Measurements from ENCODE around the gene MED27. TPM values are rescaled to one million over a fixed set of nuclear protein-coding genes. Genes with fewer than 3 reads are reported as not detected.

MED27 gene
- total RNA-seq, 2 donors from 2014 or later, result 28.3 to 31.8 TPM

DNA sequence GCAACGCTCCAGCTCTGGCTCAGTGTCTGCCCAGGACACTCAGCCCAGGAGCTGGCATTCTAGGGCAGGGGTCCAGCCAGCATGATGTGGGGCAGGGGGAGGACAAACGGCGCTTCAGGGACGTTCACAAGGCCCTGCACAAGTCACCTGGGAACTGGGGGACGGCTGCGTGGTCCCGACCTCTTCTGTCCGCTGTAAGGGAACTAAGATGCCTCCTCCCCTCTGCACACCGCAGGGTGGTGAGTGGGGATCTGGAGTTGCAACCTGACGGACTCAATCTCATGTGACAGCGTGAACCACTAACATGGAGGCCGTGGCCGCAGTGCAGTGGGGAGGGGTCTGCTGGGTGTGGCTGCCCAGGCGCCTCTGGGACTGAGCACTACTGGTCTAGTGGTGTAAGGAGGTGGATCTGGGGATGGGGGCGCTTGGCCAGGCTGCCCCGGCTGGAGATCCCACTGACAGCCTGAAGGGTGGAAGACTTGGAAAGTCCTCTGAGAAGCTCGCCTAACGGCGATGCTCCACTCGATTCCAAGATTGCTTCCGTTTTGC lies 251.8 kb downstream of the MED27 start:
- DNase-seq (ENCODE audit: low spot score in 2 of 2), result no peak
- Mint-ChIP-seq H3K9me3 (no peaks in the 10 kb centered on the region), H3K36me3 (no peaks in the 10 kb centered on the region), H3K27ac (no peak overlapping the region)
- ATAC-seq, result no peak

DNA sequence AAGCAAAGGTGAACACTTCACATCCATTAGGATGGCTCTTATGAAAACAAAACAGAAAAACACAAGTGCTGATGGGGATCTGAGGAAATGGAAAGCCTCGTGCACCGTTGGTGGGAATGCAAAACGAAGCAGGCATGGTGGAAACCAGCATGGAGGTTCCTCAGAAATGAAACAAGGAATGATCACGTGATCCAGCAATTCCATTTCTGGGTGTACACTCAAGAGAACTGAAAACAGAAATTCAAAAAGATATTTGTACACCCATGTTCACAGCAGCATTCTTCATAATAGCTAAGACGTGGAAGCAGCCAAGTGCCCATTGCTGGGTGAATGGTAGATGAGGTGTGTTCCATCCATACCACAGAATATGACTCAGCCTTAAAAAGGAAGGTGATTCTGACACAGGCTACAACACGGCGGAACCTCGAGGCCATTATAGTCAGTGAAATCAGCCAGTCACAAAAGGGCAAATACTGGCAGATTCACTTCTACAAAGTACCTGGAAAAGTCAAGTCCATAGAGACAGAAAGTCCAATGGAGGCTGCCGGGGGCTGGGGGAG lies 252.6 kb downstream of the MED27 start:
- Mint-ChIP-seq H3K36me3 (no peaks in the 10 kb centered on the region), H3K27ac (no peak overlapping the region), H3K9me3 (no peaks in the 10 kb centered on the region)
- no peak for ATAC-seq
- DNase-seq (ENCODE audit: low spot score in 2 of 2), result no peak

DNA sequence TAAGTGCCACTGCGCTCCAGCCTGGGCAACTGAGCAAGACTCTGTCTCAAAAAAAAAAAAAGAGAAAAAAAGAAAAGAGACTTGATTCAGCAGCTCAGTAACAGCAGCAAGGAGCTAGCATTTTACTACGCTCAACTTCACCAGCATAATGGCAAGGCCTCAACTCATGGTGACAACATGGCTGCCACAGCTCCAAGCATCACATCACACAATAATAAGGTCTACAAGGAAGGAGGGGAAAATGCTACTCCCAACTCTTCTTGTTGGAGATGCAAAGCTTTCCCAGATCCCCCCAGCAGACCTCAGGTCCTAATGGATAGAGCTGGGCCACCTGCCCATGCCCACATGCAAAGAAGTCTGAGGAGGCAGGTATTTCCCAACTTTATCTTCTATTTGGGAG lies 253.6 kb downstream of the MED27 start:
- H3K36me3 Mint-ChIP-seq, result no peaks in the 10 kb centered on the region
- ATAC-seq, result no peak
- H3K9me3 Mint-ChIP-seq, result no peaks in the 10 kb centered on the region
- no peak for DNase-seq (ENCODE audit: low spot score in 2 of 2)
- no peak overlapping the region for H3K27ac Mint-ChIP-seq

- Mint-ChIP-seq H3K9me3 (no peaks in the 10 kb centered on the region), H3K36me3 (no peaks in the 10 kb centered on the region), H3K27ac (no peak overlapping the region)
- ATAC-seq (no peak), DNase-seq (ENCODE audit: low spot score in 2 of 2) (no peak)
Measured at GRCh38 chr9:131824953-131825495, 254.6 kb downstream of the MED27 start.

- Mint-ChIP-seq H3K27ac (no peak overlapping the region), H3K36me3 (no peaks in the 10 kb centered on the region), H3K9me3 (no peaks in the 10 kb centered on the region)
- DNase-seq (ENCODE audit: low spot score in 2 of 2), result no peak
- no peak for ATAC-seq
Measured at GRCh38 chr9:131824155-131824594, 255.5 kb downstream of the MED27 start.

DNA sequence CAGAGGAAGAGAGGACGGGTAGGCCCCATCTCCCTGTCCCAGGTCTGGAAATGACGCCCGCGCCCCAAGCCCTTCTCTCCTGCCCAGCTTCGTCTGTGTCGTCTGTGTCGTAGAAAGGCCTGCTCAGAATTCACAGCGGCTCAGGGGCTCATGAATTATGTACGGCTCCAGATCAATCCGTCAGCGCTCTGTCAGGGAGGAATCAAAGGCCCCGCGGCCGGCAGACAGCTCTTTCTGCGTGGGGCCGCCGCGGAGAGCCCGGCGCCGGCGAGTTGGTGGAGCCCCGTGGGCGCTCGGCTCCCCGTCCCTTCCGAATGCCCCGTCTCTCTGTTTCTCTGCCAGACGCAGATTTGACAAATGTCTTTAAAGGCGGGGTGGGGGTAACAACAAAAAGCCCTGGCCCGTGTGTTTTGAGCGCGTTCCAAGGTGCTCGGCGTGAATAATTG lies 255.9 kb downstream of the MED27 start:
- ATAC-seq (no peak), DNase-seq (ENCODE audit: low spot score in 2 of 2) (no peak)

GRCh38 chr9:131818089-131818488 lies 261.6 kb downstream of the MED27 start:
- DNase-seq (ENCODE audit: low spot score in 2 of 2) (no peak), ATAC-seq (no peak)
- H3K9me3 Mint-ChIP-seq, result no peaks in the 10 kb centered on the region
- H3K36me3 Mint-ChIP-seq, result no peaks in the 10 kb centered on the region
- H3K27ac Mint-ChIP-seq, result no peak overlapping the region

More for the DNA sequence above, 255.9 kb downstream of the MED27 start:
- H3K27ac Mint-ChIP-seq, result no peak overlapping the region
- no peaks in the 10 kb centered on the region for H3K36me3 Mint-ChIP-seq
- H3K9me3 Mint-ChIP-seq, result no peaks in the 10 kb centered on the region

GRCh38 chr9:131817627-131818026 lies 262.0 kb downstream of the MED27 start:
- H3K9me3 Mint-ChIP-seq, result no peaks in the 10 kb centered on the region
- H3K36me3 Mint-ChIP-seq, result no peaks in the 10 kb centered on the region
- no peak for DNase-seq (ENCODE audit: low spot score in 2 of 2)
- no peak for ATAC-seq
- no peak overlapping the region for H3K27ac Mint-ChIP-seq

GRCh38 chr9:131817073-131817472 lies 262.6 kb downstream of the MED27 start:
- Mint-ChIP-seq H3K9me3 (no peaks in the 10 kb centered on the region), H3K36me3 (no peaks in the 10 kb centered on the region), H3K27ac (no peak overlapping the region)
- no peak for ATAC-seq
- DNase-seq (ENCODE audit: low spot score in 2 of 2), result no peak

- ATAC-seq, result no peak
- Mint-ChIP-seq H3K36me3 (no peaks in the 10 kb centered on the region), H3K27ac (no peak overlapping the region), H3K9me3 (no peaks in the 10 kb centered on the region)
- DNase-seq (ENCODE audit: low spot score in 2 of 2), result no peak
Measured at GRCh38 chr9:131815970-131816873, 263.4 kb downstream of the MED27 start.

GRCh38 chr9:131814707-131815106 lies 265.0 kb downstream of the MED27 start:
- Mint-ChIP-seq H3K9me3 (no peaks in the 10 kb centered on the region), H3K27ac (no peak overlapping the region), H3K36me3 (no peaks in the 10 kb centered on the region)
- no peak for ATAC-seq
- DNase-seq (ENCODE audit: low spot score in 2 of 2), result no peak

- no peaks in the 10 kb centered on the region for H3K36me3 Mint-ChIP-seq
- ATAC-seq (no peak), DNase-seq (ENCODE audit: low spot score in 2 of 2) (no peak)
- no peak overlapping the region for H3K27ac Mint-ChIP-seq
- H3K9me3 Mint-ChIP-seq, result no peaks in the 10 kb centered on the region
Measured at GRCh38 chr9:131813116-131813515, 266.6 kb downstream of the MED27 start.

DNA sequence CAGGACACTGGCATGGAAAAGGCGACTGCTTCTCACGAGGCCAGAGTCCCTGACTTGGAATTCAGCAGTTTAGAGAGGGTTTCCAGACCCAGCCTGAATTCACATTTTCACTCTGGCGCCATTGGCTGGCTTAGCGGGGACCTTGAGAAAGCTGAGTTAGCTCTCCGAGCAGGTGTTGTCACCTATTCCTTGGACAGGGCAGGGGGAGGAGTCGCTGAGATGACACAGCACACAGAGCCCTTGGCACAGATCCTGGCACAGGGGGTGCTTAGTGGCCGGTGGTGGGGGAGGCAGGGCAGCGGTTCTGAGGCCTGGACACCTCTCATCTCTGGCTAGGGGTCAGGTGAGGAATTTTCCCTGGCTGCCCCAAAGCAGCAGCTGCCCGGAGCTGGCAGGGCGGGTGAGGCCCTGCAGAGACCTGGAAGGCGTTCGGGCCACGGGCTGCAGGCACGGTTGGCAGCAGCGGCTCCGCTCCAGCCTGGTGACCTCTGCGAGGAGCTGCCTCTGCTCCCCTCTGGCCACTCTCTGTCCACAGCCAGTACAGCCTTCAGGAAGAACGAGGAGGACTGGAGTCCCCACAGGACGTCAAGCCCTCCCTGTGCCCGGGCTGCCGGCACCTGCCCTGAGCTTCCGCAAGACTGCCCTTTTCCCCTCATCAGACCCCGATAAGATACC lies 267.4 kb downstream of the MED27 start:
- no peak for DNase-seq (ENCODE audit: low spot score in 2 of 2)
- no peak overlapping the region for H3K27ac Mint-ChIP-seq
- ATAC-seq, result no peak
- H3K36me3 Mint-ChIP-seq, result no peaks in the 10 kb centered on the region
- no peaks in the 10 kb centered on the region for H3K9me3 Mint-ChIP-seq

GRCh38 chr9:131811405-131811804 lies 268.3 kb downstream of the MED27 start:
- Mint-ChIP-seq H3K27ac (no peak overlapping the region), H3K9me3 (no peaks in the 10 kb centered on the region), H3K36me3 (no peaks in the 10 kb centered on the region)
- DNase-seq (ENCODE audit: low spot score in 2 of 2) (no peak), ATAC-seq (no peak)

GRCh38 chr9:131810351-131811170 lies 269.1 kb downstream of the MED27 start:
- Mint-ChIP-seq H3K36me3 (no peaks in the 10 kb centered on the region), H3K9me3 (no peaks in the 10 kb centered on the region), H3K27ac (no peak overlapping the region)
- ATAC-seq, result no peak
- DNase-seq (ENCODE audit: low spot score in 2 of 2), result no peak

Measured in activated naive CD4-positive, alpha-beta T cell treated with anti-CD3 and anti-CD28 coated beads, Interleukin-2, amount 50 U/mL, for 72 hours (primary cell).